Calu3 (cell line): ENCODE results near the gene CCDC120. TPM values are rescaled to one million over a fixed set of nuclear protein-coding genes. Genes with fewer than 3 reads are reported as not detected.
A peak's percentile ranks its signal among the peaks of the same experiment; 100 is the strongest.

ENCODE experiments used
- BruUV-seq: library from RNA; stranded (reverse); fragments of 400-500 nt; replicated peaks from 2 replicates; lab custom pipeline; 2021; lab: Mats Ljungman, UMichigan
- CTCF ChIA-PET: fragments of 300-600 bp; sonication (Branson Sonifier 250); formaldehyde crosslinking; loops from one replicate; lab custom pipeline; 2022; ENCODE audit warnings: antibody characterized with exemption; lab: Charles Lee
- DNase-seq: peaks from one replicate; pipeline ENCODE4 v3.0.0; 2022
- H3K27ac Mint-ChIP-seq: one replicate; pipeline ENCODE4 v1.8.0; 2022; ENCODE audit warnings: mixed read lengths; ENCODE audit not compliant: unreplicated experiment
- H3K27me3 Mint-ChIP-seq: one replicate; pipeline ENCODE4 v1.8.0; 2022; ENCODE audit warnings: mixed read lengths; ENCODE audit not compliant: unreplicated experiment
- H3K36me3 Mint-ChIP-seq: one replicate; pipeline ENCODE4 v1.8.0; 2022; ENCODE audit warnings: mild to moderate bottlenecking, moderate library complexity, mixed read lengths; ENCODE audit not compliant: insufficient read depth, unreplicated experiment
- H3K4me1 Mint-ChIP-seq: one replicate; pipeline ENCODE4 v1.8.0; 2022; ENCODE audit warnings: mild to moderate bottlenecking, low read depth, mixed read lengths; ENCODE audit not compliant: unreplicated experiment
- H3K4me3 Mint-ChIP-seq: one replicate; pipeline ENCODE4 v1.8.0; 2022; ENCODE audit warnings: mild to moderate bottlenecking, low read depth, moderate library complexity, mixed read lengths; ENCODE audit not compliant: unreplicated experiment
- H3K9me3 Mint-ChIP-seq: one replicate; pipeline ENCODE4 v1.8.0; 2022; ENCODE audit warnings: low read depth, mixed read lengths; ENCODE audit not compliant: unreplicated experiment
- intact Hi-C: fragments of 100-400 bp; cut with micrococcal nuclease; formaldehyde crosslinking; loops from one replicate; pipeline ENCODE4 v1.10.0; 2022; ENCODE audit not compliant: unreplicated experiment
- total RNA-seq: library from RNA; stranded (reverse); gene quantifications from 2 replicates; pipeline ENCODE4 v1.2.3, GENCODE V29; 2022
- TF ChIP-seq, protein P1 (sequence below): fragments of 200-600 bp; IDR thresholded peaks from one replicate; pipeline ENCODE4 v1.8.0; 2022; ENCODE audit warnings: antibody characterized with exemption; ENCODE audit not compliant: unreplicated experiment

CCDC120 gene
- total RNA-seq, 1 experiment from 2014 or later, result 30.8 TPM

DNA sequence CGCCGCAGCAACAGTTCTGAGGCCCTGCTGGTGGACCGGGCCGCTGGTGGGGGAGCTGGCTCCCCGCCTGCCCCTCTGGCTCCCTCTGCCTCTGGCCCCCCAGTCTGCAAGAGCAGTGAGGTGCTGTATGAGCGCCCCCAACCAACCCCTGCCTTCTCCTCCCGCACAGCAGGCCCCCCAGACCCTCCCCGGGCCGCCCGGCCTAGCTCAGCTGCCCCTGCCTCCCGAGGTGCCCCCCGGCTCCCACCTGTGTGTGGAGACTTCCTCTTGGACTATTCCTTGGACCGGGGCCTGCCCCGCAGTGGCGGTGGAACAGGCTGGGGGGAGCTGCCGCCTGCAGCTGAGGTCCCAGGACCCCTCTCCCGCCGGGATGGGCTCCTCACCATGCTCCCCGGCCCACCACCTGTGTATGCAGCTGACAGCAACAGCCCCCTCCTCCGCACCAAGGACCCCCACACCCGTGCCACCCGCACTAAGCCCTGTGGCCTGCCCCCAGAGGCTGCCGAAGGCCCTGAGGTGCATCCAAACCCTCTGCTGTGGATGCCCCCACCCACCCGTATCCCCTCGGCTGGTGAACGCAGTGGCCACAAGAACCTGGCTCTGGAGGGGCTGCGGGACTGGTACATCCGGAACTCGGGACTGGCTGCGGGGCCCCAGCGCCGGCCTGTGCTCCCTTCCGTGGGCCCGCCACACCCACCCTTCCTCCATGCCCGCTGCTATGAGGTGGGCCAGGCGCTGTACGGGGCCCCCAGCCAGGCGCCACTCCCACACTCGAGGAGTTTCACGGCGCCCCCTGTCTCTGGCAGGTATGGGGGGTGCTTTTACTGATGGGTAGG lies 8.7 kb downstream of the CCDC120 start:
- Mint-ChIP-seq H3K4me3 (no peak overlapping the region), H3K36me3 (peaks cover 17% of the 10 kb centered on the region)
- BruUV-seq, result no TSS peak

DNA sequence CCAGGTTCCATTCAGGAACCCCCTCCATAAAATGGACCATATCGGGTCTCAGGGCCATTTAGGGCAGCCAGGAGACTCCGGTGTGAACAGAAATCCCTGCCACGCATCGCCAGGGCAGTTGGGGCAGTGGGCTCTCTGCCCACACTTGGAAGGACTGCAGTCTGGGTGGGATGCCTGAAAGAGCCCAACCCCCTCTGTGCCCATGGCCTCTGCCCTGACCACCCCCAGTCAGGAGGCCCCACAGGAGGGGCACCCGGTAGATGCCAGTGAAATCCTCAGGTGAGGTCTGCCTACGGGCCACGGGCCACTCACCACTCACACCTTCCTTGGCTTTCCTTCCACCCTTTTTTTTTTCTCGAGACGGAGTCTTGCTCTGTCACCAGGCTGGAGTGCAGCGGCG lies 10.2 kb downstream of the CCDC120 start:
- H3K9me3 Mint-ChIP-seq, result no peaks in the 10 kb centered on the region
- intact Hi-C loops, result no loop called here
- DNase-seq, result no peak
- no peaks in the 10 kb centered on the region for H3K27me3 Mint-ChIP-seq
- TF ChIP-seq, protein P1, sequence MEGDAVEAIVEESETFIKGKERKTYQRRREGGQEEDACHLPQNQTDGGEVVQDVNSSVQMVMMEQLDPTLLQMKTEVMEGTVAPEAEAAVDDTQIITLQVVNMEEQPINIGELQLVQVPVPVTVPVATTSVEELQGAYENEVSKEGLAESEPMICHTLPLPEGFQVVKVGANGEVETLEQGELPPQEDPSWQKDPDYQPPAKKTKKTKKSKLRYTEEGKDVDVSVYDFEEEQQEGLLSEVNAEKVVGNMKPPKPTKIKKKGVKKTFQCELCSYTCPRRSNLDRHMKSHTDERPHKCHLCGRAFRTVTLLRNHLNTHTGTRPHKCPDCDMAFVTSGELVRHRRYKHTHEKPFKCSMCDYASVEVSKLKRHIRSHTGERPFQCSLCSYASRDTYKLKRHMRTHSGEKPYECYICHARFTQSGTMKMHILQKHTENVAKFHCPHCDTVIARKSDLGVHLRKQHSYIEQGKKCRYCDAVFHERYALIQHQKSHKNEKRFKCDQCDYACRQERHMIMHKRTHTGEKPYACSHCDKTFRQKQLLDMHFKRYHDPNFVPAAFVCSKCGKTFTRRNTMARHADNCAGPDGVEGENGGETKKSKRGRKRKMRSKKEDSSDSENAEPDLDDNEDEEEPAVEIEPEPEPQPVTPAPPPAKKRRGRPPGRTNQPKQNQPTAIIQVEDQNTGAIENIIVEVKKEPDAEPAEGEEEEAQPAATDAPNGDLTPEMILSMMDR, result no peak
- H3K36me3 Mint-ChIP-seq, result peaks cover 30% of the 10 kb centered on the region
- peaks cover 11% of the 10 kb centered on the region for H3K4me1 Mint-ChIP-seq
- H3K4me3 Mint-ChIP-seq, result no peak overlapping the region
- BruUV-seq, result TSS peak; percentile 12
- H3K27ac Mint-ChIP-seq, result no peak overlapping the region
- CTCF ChIA-PET, result no interaction called here

More for the DNA sequence above, 8.7 kb downstream of the CCDC120 start:
- TF ChIP-seq, protein P1, result no peak
- DNase-seq, result no peak
- intact Hi-C loops, result no loop called here
- CTCF ChIA-PET, result no interaction called here
- Mint-ChIP-seq H3K27me3 (no peaks in the 10 kb centered on the region), H3K9me3 (no peaks in the 10 kb centered on the region), H3K4me1 (no peaks in the 10 kb centered on the region), H3K27ac (no peak overlapping the region)

DNA sequence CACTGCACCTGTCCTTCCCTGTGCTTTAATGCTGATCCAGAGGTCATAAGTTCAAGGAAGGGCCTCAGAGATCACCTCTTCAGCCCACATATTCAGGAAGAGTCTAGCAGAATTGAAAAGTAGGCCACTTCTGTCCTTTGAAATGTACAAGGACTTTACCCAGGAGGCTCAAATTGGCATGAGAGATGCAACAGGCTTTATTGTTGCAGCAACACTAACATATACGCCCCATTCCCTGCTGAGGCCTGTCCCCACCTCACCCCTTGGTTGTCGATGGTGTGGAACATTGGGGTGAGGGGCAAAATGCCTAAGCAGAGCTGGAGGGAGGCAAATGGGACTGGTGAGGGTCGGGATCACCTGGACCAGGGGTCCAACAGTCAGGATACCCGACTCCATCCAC lies 12.2 kb downstream of the CCDC120 start:
- no peak overlapping the region for H3K27ac Mint-ChIP-seq
- H3K4me1 Mint-ChIP-seq, result peaks cover 11% of the 10 kb centered on the region
- H3K9me3 Mint-ChIP-seq, result no peaks in the 10 kb centered on the region
- intact Hi-C loops, result no loop called here
- DNase-seq, result no peak
- no peaks in the 10 kb centered on the region for H3K27me3 Mint-ChIP-seq
- peaks cover 28% of the 10 kb centered on the region for H3K36me3 Mint-ChIP-seq
- CTCF ChIA-PET, result no interaction called here
- no peak overlapping the region for H3K4me3 Mint-ChIP-seq
- TF ChIP-seq, protein P1, result no peak
- BruUV-seq, result no TSS peak

DNA sequence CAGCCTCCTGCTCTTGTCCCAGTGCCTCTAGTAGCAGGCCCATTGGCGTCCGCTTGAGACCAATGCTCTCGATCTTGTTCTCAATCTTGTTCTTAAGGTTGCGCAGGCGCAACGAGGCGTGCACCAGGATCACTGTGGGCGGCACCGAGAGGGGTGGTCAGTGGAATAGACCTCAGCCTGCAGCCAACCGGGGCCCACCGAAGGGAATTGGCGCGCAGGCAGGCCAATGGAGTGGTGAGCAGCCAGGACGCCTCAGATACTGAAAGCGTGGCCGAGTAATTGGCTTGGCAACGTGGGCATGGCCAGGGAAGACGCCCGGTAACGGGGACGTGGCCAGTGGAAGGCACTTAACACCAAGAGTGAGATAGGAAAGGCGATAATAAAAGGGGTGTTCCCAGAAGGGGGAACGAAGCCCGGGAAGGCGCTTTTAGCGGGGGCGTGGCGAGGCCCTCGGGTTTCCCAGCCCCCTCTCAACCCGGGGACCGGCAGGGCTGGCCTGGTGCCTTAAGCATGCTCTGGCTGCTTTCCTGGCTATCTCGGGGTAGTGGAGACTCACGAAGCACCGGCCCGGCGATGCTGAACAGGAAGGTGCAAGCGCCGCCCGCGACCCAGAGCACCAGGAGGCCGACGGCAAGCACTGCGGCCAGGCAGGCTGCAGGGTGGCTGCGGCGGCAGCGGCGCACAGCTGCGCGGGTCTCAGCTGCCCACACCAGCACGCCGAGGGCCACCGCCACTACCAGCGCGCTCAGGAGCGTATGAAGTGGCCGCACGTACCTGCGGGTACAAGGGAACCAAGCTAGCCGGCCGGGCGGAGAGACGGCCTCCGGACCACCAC lies 13.3 kb downstream of the CCDC120 start:
- Mint-ChIP-seq H3K9me3 (no peaks in the 10 kb centered on the region), H3K36me3 (peaks cover 28% of the 10 kb centered on the region), H3K27ac (no peak overlapping the region), H3K27me3 (no peaks in the 10 kb centered on the region), H3K4me3 (peak overlapping the region; percentile 76), H3K4me1 (peaks cover 11% of the 10 kb centered on the region)
- TF ChIP-seq, protein P1, result no peak
- BruUV-seq, result no TSS peak
- CTCF ChIA-PET, result no interaction called here
- intact Hi-C loops, result no loop called here
- DNase-seq, result no peak
